Thyroid gland (tissue), 4 donors: Measurements from ENCODE around the gene TMEM120B. TPM values are rescaled to one million over a fixed set of nuclear protein-coding genes. Genes with fewer than 3 reads are reported as not detected.

Source experiments
- DNase-seq, 2 donors: peaks; one replicate each; pipeline ENCODE4 v3.0.0-alpha.2; 2019
- H3K27ac ChIP-seq, 3 donors: fragments of 200-600 bp; sonication (generic); 1 replicate in 2 of 3; 2 replicates in 1 of 3; pipeline ENCODE4 v1.5.1; 2016 to 2019; ENCODE audit warnings: mild to moderate bottlenecking in 1 of 3, moderate library complexity in 1 of 3
- H3K27me3 ChIP-seq: fragments of 200-600 bp; sonication (generic); one replicate; pipeline ENCODE4 v1.5.1; 2019
- H3K36me3 ChIP-seq, 2 donors: fragments of 200-600 bp; sonication (generic); one replicate each; pipeline ENCODE4 v1.5.1; 2016 to 2019
- H3K4me1 ChIP-seq, 2 donors: fragments of 200-600 bp; sonication (generic); one replicate each; pipeline ENCODE4 v1.5.1; 2017 to 2019
- H3K4me3 ChIP-seq, 3 donors: fragments of 200-600 bp; sonication (generic); replicated peaks in 1 of 3; 1 replicate in 2 of 3; 2 replicates in 1 of 3; pipeline ENCODE4 v1.5.1; 2016; ENCODE audit warnings: mild to moderate bottlenecking in 1 of 3
- H3K9me3 ChIP-seq: fragments of 200-600 bp; sonication (generic); one replicate; pipeline ENCODE4 v1.5.1; 2017
- CTCF ChIP-seq, 6 experiments: fragments of 200-600 bp in 3 of 6; fragments of 450-650 bp in 3 of 6; sonication (generic) in 3 of 6; IDR thresholded peaks; one replicate each; pipeline ENCODE4 v1.5.1; 2016 to 2019; ENCODE audit warnings: antibody characterized with exemption in 6 of 6, mild to moderate bottlenecking in 2 of 6, inconsistent platforms in 1 of 6, moderate library complexity in 1 of 6
- POLR2A ChIP-seq, 2 donors: fragments of 450-650 bp; IDR thresholded peaks; one replicate each; pipeline ENCODE4 v1.6.1; 2017; ENCODE audit warnings: antibody characterized with exemption in 2 of 2, mild to moderate bottlenecking in 2 of 2, moderate library complexity in 1 of 2
- WGBS, 2 donors: methylation state at CpG; one replicate each; pipeline ENCODE4 v1.1.5; 2017; 5-methylcytosine and 5-hydroxymethylcytosine counted together
- intact Hi-C: fragments of 100-400 bp; cut with DNase I; formaldehyde crosslinking; loops from one replicate; pipeline ENCODE4 v1.15.1; 2023
- total RNA-seq, 4 donors: library from RNA; depleted of rRNA; stranded (reverse); fragments of >200 nt; gene quantifications; one replicate each; pipeline ENCODE4 v1.2.3, GENCODE V29; 2016

TMEM120B gene
- total RNA-seq, 4 donors from 2014 or later = 12.5 to 15.4 (median 14.2) TPM

GRCh38 chr12:121810833-121811433 lies 98.4 kb downstream of the TMEM120B start:
- no peaks in the 10 kb centered on the region for H3K9me3 ChIP-seq
- H3K36me3 ChIP-seq = peaks cover 32 to 39% of the 10 kb centered on the region in 2 donors
- H3K27ac ChIP-seq = peak overlapping the region in 2 of 3 donors; percentile 59 to 69
- no peaks in the 10 kb centered on the region for H3K27me3 ChIP-seq
- DNase-seq = no peak
- no peak overlapping the region for H3K4me3 ChIP-seq
- 71 to 76% methylated on average over 6 of the region's 6 CpGs for WGBS, 2 donors
- H3K4me1 ChIP-seq = peaks cover 27 to 49% of the 10 kb centered on the region in 2 donors
- TF ChIP-seq CTCF (IDR thresholded peaks at IDR 0.05) (no peak), POLR2A (IDR thresholded peaks at IDR 0.05) (no peak)
- intact Hi-C loops = loop anchor here (5.0 kb wide), 1 partner anchor 114 kb away; no protein-coding TSS in a partner anchor

GRCh38 chr12:121811434-121812319 lies 99.1 kb downstream of the TMEM120B start:
- Histone ChIP-seq H3K27ac (peak overlapping the region in 2 of 3 donors; percentile 59 to 69), H3K4me3 (peak overlapping the region; percentile 7 to 36 (median 27)), H3K9me3 (no peaks in the 10 kb centered on the region), H3K4me1 (peaks cover 20 to 42% of the 10 kb centered on the region in 2 donors), H3K36me3 (peaks cover 39 to 45% of the 10 kb centered on the region in 2 donors), H3K27me3 (no peaks in the 10 kb centered on the region)
- intact Hi-C loops = loop anchor here (2.0 to 5.0 kb wide), 2 partner anchors 17 to 114 kb away; no protein-coding TSS in a partner anchor
- TF ChIP-seq CTCF (IDR thresholded peaks at IDR 0.05) (peak; percentile 72 to 100 (median 98)), POLR2A (IDR thresholded peaks at IDR 0.05) (no peak)
- 0 to 5% methylated on average over 4 to 7 of the region's 46 CpGs for WGBS, 2 donors
- DNase-seq = peak; percentile 81

GRCh38 chr12:121812320-121812871 lies 99.8 kb downstream of the TMEM120B start:
- Histone ChIP-seq H3K4me3 (peak overlapping the region; percentile 7 to 36 (median 27)), H3K27me3 (no peaks in the 10 kb centered on the region), H3K36me3 (peaks cover 39 to 53% of the 10 kb centered on the region in 2 donors), H3K4me1 (peaks cover 15 to 35% of the 10 kb centered on the region in 2 donors), H3K27ac (peak overlapping the region in 2 of 3 donors; percentile 59 to 69), H3K9me3 (no peaks in the 10 kb centered on the region)
- peak; percentile 84 to 86 for DNase-seq
- 19 to 26% methylated on average over 13 to 16 of the region's 26 CpGs for whole genome bisulfite sequencing, 2 donors
- TF ChIP-seq CTCF (IDR thresholded peaks at IDR 0.05) (peak in 1 of 6 experiments; percentile 42), POLR2A (IDR thresholded peaks at IDR 0.05) (peak in 1 of 2 donors; percentile 58)
- intact Hi-C loops = loop anchor here (2.0 to 5.0 kb wide), 2 partner anchors 18 to 115 kb away; no protein-coding TSS in a partner anchor

GRCh38 chr12:121812921-121813896 lies 100.7 kb downstream of the TMEM120B start:
- peaks cover 47 to 58% of the 10 kb centered on the region in 2 donors for H3K36me3 ChIP-seq
- 55 to 62% methylated on average over 25 of the region's 25 CpGs for WGBS, 2 donors
- no peak for TF ChIP-seq CTCF (IDR thresholded peaks at IDR 0.05)
- no peak for TF ChIP-seq POLR2A (IDR thresholded peaks at IDR 0.05)
- no peaks in the 10 kb centered on the region for H3K27me3 ChIP-seq
- H3K4me1 ChIP-seq = peaks cover 15 to 33% of the 10 kb centered on the region in 2 donors
- H3K9me3 ChIP-seq = no peaks in the 10 kb centered on the region
- DNase-seq = no peak
- intact Hi-C loops = loop anchor here (2.0 to 5.0 kb wide), 2 partner anchors 18 to 116 kb away; no protein-coding TSS in a partner anchor
- H3K27ac ChIP-seq = no peak overlapping the region
- peak overlapping the region in 1 of 3 donors; percentile 36 for H3K4me3 ChIP-seq
